Nephron (organoid): Measurements from ENCODE around the gene ZBTB20.
A peak's percentile ranks its signal among the peaks of the same experiment; 100 is the strongest.

Experiments
- H3K27ac Mint-ChIP-seq, 3 experiments: 2 replicates each; pipeline ENCODE4 v1.8.0; 2020; ENCODE audit warnings: mixed read lengths in 3 of 3, mild to moderate bottlenecking in 2 of 3, moderate library complexity in 1 of 3
- H3K27me3 Mint-ChIP-seq: 2 replicates; pipeline ENCODE4 v1.8.0; 2021; ENCODE audit warnings: low read depth, mild to moderate bottlenecking, moderate library complexity, mixed read lengths
- H3K36me3 Mint-ChIP-seq: 2 replicates; pipeline ENCODE4 v1.8.0; 2020; ENCODE audit warnings: low read depth, mixed read lengths
- H3K4me1 Mint-ChIP-seq: 2 replicates; pipeline ENCODE4 v1.8.0; 2020; ENCODE audit warnings: mixed read lengths
- H3K4me3 Mint-ChIP-seq, 3 experiments: 2 replicates each; pipeline ENCODE4 v1.8.0; 2020; ENCODE audit warnings: mild to moderate bottlenecking in 3 of 3, mixed read lengths in 3 of 3, moderate library complexity in 2 of 3
- H3K9me3 Mint-ChIP-seq: 2 replicates; pipeline ENCODE4 v1.8.0; 2020; ENCODE audit warnings: mixed read lengths
- TF ChIP-seq, protein P1 (sequence below), 3 experiments: fragments of 200-600 bp; sonication (generic); IDR thresholded peaks; one replicate each; pipeline ENCODE4 v1.5.0; 2021; ENCODE audit warnings: antibody characterized with exemption in 3 of 3; ENCODE audit not compliant: unreplicated experiment in 3 of 3

Gene ZBTB20

DNA sequence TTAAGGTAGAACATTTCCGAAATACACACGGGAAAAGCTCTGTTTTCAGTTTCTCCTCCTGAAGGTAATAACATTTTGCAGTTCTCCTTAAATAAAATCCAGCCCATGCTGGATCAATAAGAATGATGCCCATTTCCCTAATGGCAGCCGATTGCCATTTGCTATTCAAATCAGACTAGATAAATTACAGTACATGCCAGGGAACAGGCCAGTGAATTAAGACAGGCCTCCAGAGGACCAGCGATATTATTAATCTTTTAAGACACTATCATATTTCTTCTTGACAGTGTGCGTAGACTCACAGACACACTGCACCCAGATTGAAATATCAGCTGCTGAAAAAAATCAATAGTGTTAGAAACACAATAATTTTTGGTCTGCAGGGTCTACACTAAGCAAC is 431.0 kb downstream of the ZBTB20 start:
- Mint-ChIP-seq H3K36me3 (no peaks in the 10 kb centered on the region), H3K4me3 (no peak overlapping the region), H3K27ac (peak overlapping the region; percentile 6 to 97 (median 39)), H3K9me3 (no peaks in the 10 kb centered on the region), H3K4me1 (peaks cover 17% of the 10 kb centered on the region), H3K27me3 (no peaks in the 10 kb centered on the region)
- TF ChIP-seq, protein P1, sequence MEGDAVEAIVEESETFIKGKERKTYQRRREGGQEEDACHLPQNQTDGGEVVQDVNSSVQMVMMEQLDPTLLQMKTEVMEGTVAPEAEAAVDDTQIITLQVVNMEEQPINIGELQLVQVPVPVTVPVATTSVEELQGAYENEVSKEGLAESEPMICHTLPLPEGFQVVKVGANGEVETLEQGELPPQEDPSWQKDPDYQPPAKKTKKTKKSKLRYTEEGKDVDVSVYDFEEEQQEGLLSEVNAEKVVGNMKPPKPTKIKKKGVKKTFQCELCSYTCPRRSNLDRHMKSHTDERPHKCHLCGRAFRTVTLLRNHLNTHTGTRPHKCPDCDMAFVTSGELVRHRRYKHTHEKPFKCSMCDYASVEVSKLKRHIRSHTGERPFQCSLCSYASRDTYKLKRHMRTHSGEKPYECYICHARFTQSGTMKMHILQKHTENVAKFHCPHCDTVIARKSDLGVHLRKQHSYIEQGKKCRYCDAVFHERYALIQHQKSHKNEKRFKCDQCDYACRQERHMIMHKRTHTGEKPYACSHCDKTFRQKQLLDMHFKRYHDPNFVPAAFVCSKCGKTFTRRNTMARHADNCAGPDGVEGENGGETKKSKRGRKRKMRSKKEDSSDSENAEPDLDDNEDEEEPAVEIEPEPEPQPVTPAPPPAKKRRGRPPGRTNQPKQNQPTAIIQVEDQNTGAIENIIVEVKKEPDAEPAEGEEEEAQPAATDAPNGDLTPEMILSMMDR (IDR thresholded peaks at IDR 0.05; ENCODE audit: unreplicated experiment in 3 of 3), result no peak

- Mint-ChIP-seq H3K36me3 (no peaks in the 10 kb centered on the region), H3K27me3 (no peaks in the 10 kb centered on the region), H3K27ac (peak overlapping the region in 2 of 3 experiments; percentile 26 to 97), H3K4me3 (no peak overlapping the region), H3K9me3 (no peaks in the 10 kb centered on the region), H3K4me1 (peaks cover 17% of the 10 kb centered on the region)
- TF ChIP-seq, protein P1 (IDR thresholded peaks at IDR 0.05; ENCODE audit: unreplicated experiment in 3 of 3), result no peak
These were observed 432.1 kb downstream of the ZBTB20 start for GRCh38 chr3:114714957-114715460.

GRCh38 chr3:114714237-114714636 is 432.9 kb downstream of the ZBTB20 start:
- TF ChIP-seq, protein P1 (IDR thresholded peaks at IDR 0.05; ENCODE audit: unreplicated experiment in 3 of 3), result no peak
- Mint-ChIP-seq H3K4me3 (no peak overlapping the region), H3K36me3 (no peaks in the 10 kb centered on the region), H3K27ac (peak overlapping the region; percentile 6 to 97 (median 59)), H3K4me1 (peaks cover 17% of the 10 kb centered on the region), H3K9me3 (no peaks in the 10 kb centered on the region), H3K27me3 (no peaks in the 10 kb centered on the region)

GRCh38 chr3:114712728-114713492 is 434.2 kb downstream of the ZBTB20 start:
- Mint-ChIP-seq H3K27ac (no peak overlapping the region), H3K4me1 (peaks cover 11% of the 10 kb centered on the region), H3K9me3 (no peaks in the 10 kb centered on the region), H3K27me3 (no peaks in the 10 kb centered on the region), H3K36me3 (no peaks in the 10 kb centered on the region), H3K4me3 (no peak overlapping the region)
- TF ChIP-seq, protein P1 (IDR thresholded peaks at IDR 0.05; ENCODE audit: unreplicated experiment in 3 of 3), result no peak

GRCh38 chr3:114711321-114711886 is 435.7 kb downstream of the ZBTB20 start:
- H3K27ac Mint-ChIP-seq, result peak overlapping the region in 2 of 3 experiments; percentile 11 to 26
- H3K4me1 Mint-ChIP-seq, result peaks cover 20% of the 10 kb centered on the region
- H3K27me3 Mint-ChIP-seq, result no peaks in the 10 kb centered on the region
- no peak overlapping the region for H3K4me3 Mint-ChIP-seq
- H3K9me3 Mint-ChIP-seq, result no peaks in the 10 kb centered on the region
- TF ChIP-seq, protein P1 (IDR thresholded peaks at IDR 0.05; ENCODE audit: unreplicated experiment in 3 of 3), result no peak
- H3K36me3 Mint-ChIP-seq, result no peaks in the 10 kb centered on the region
